H4 (cell line): ENCODE data around the gene RNF13. TPM values are rescaled to one million over a fixed set of nuclear protein-coding genes. Genes with fewer than 3 reads are reported as not detected.

Source experiments
- DNase-seq: peaks from one replicate; pipeline ENCODE4 v3.0.0-alpha.2; 2015; ENCODE audit warnings: low spot score
- total RNA-seq: library from RNA; depleted of rRNA; stranded (reverse); fragments of >200 nt; shearing (Covaris generic); gene quantifications from 2 replicates; pipeline ENCODE4 v1.2.3, GENCODE V29; 2014; rRNA removed

Gene RNF13
- total RNA-seq, 1 experiment from 2014 or later, result 72.7 TPM

- DNase-seq, result no peak
These were observed 179.5 kb downstream of the RNF13 start for GRCh38 chr3:149992416-149993058.

- no peak for DNase-seq
These were observed 185.9 kb downstream of the RNF13 start for GRCh38 chr3:149998946-149999345.

GRCh38 chr3:149999421-149999820 lies 186.4 kb downstream of the RNF13 start:
- DNase-seq, result no peak

GRCh38 chr3:150000641-150001040 lies 187.6 kb downstream of the RNF13 start:
- no peak for DNase-seq

- no peak for DNase-seq
These were observed 192.5 kb downstream of the RNF13 start for GRCh38 chr3:150005243-150006112.

GRCh38 chr3:150006794-150007193 lies 193.8 kb downstream of the RNF13 start:
- no peak for DNase-seq

Other genes with a start within 250 kb of the RNF13 start
- 37.2 and 47.4 TPM in 2 replicates for gene WWTR1, start 155.2 kb upstream of the RNF13 start, total RNA-seq
- gene COMMD2, start 60.7 kb upstream of the RNF13 start, total RNA-seq, result 52.3 and 52.7 TPM in 2 replicates
- not detected in 2 replicates for gene ANKUB1, start 20.7 kb upstream of the RNF13 start, total RNA-seq
- 333 and 336 TPM in 2 replicates for gene PFN2, start 157.7 kb downstream of the RNF13 start, total RNA-seq